GM21737 (cell line): ENCODE measurements around the gene OR51A4.
"Not testable (repeated sequence)": the region's sequence is repeated elsewhere in the genome, so short reads cannot be mapped to it uniquely, and the experiment has no call there.

Experiments
- ATAC-seq: cut with Tn5 transposase; IDR thresholded peaks from one replicate; pipeline ENCODE4 v1.9.1; 2021; ENCODE audit warnings: mild to moderate bottlenecking, moderate library complexity; ENCODE audit not compliant: unreplicated experiment

The OR51A4 gene

GRCh38 chr11:4947505-4947904 is at the start of gene OR51A4:
OR51A4 (minus strand) TSS chr11:4947605; CDS start chr11:4947100, 505 bp downstream.
- no peak for ATAC-seq

GRCh38 chr11:4994551-4994950 is 47.1 kb upstream of the OR51A4 start, which contains the start of gene OR51L1:
OR51L1 (plus strand) TSS chr11:4994851; CDS start chr11:4998983, 4,132 bp downstream.
- ATAC-seq, result no peak

GRCh38 chr11:4991060-4991459 is 43.7 kb upstream of the OR51A4 start:
- no peak for ATAC-seq

- ATAC-seq, result no peak
Measured at GRCh38 chr11:4983841-4984240, 36.4 kb upstream of the OR51A4 start.

GRCh38 chr11:4982678-4983077 is 35.3 kb upstream of the OR51A4 start:
- no peak for ATAC-seq

- ATAC-seq, result no peak
Measured at GRCh38 chr11:4979036-4979435, 31.6 kb upstream of the OR51A4 start.

GRCh38 chr11:4975436-4975835 is 28.0 kb upstream of the OR51A4 start:
- ATAC-seq, result no peak

GRCh38 chr11:4962816-4963215 is 15.4 kb upstream of the OR51A4 start:
- no peak for ATAC-seq

GRCh38 chr11:4960877-4961276 is 13.5 kb upstream of the OR51A4 start:
- no peak for ATAC-seq

GRCh38 chr11:4957396-4957795 is 10.0 kb upstream of the OR51A4 start:
- no peak for ATAC-seq

GRCh38 chr11:4955613-4956012 is 8.2 kb upstream of the OR51A4 start, which contains the start of gene OR51A2:
OR51A2 (minus strand) TSS chr11:4955713; CDS start chr11:4955713, 0 bp downstream.
- not testable (repeated sequence) for ATAC-seq

GRCh38 chr11:4936745-4937144 is 10.7 kb downstream of the OR51A4 start:
- ATAC-seq, result no peak

GRCh38 chr11:4932751-4933150 is 14.7 kb downstream of the OR51A4 start:
- no peak for ATAC-seq

GRCh38 chr11:4926608-4927007 is 20.8 kb downstream of the OR51A4 start:
- ATAC-seq, result no peak

GRCh38 chr11:4924239-4924638 is 23.2 kb downstream of the OR51A4 start, which contains the start of gene OR51G1:
OR51G1 (minus strand) TSS chr11:4924339; CDS start chr11:4924339, 0 bp downstream.
- ATAC-seq, result no peak

GRCh38 chr11:4922304-4922703 is 25.1 kb downstream of the OR51A4 start:
- no peak for ATAC-seq

- no peak for ATAC-seq
Measured at GRCh38 chr11:4921796-4922195, 25.6 kb downstream of the OR51A4 start.

- no peak for ATAC-seq
Measured at GRCh38 chr11:4919250-4919649, 28.2 kb downstream of the OR51A4 start, which contains the start of gene OR51G2. OR51G2 (minus strand) TSS chr11:4919350; CDS start chr11:4915663, 3,687 bp downstream.

GRCh38 chr11:4916581-4916980 is 30.8 kb downstream of the OR51A4 start:
- ATAC-seq, result no peak

GRCh38 chr11:4903484-4903883 is 43.9 kb downstream of the OR51A4 start, which contains the start of gene OR51A7:
OR51A7 (plus strand) TSS chr11:4903783; CDS start chr11:4907370, 3,587 bp downstream.
- ATAC-seq, result no peak
